Renal cortex interstitium (tissue), 11 donors: ENCODE data around the gene LYZL2. TPM values are rescaled to one million over a fixed set of nuclear protein-coding genes. Genes with fewer than 3 reads are reported as not detected.
"Not testable (repeated sequence)": the region's sequence is repeated elsewhere in the genome, so short reads cannot be mapped to it uniquely, and the experiment has no call there.

Source experiments
- DNase-seq, 11 donors: peaks; one replicate each; pipeline ENCODE4 v3.0.0-alpha.2; 2013; ENCODE audit warnings: low read depth in 9 of 11, low spot score in 4 of 11; ENCODE audit errors: extremely low read depth in 1 of 11
- polyA plus RNA-seq, 3 donors: library from polyadenylated mRNA; unstranded; fragments of 120-200 nt; gene quantifications; one replicate each; pipeline ENCODE4 v1.2.1, GENCODE V29; 2013; ENCODE audit not compliant: insufficient read length in 3 of 3

The LYZL2 gene
- polyA plus RNA-seq, 3 donors, result not detected

- no peak for DNase-seq
These were observed 31.3 kb downstream of the LYZL2 start for GRCh38 chr10:30598105-30598776.

GRCh38 chr10:30597433-30597824 lies 32.1 kb downstream of the LYZL2 start:
- DNase-seq, result not testable (repeated sequence)

- DNase-seq, result peak in 3 of 11 donors; percentile 10 to 39 (median 31)
These were observed 32.8 kb downstream of the LYZL2 start for GRCh38 chr10:30596493-30597432.

- DNase-seq, result no peak
These were observed 33.5 kb downstream of the LYZL2 start for GRCh38 chr10:30596013-30596412.

GRCh38 chr10:30594077-30594476 lies 35.5 kb downstream of the LYZL2 start:
- no peak for DNase-seq

GRCh38 chr10:30592770-30593169 lies 36.8 kb downstream of the LYZL2 start:
- not testable (repeated sequence) for DNase-seq

- DNase-seq, result peak in 10 of 11 donors; percentile 15 to 68 (median 39)
These were observed 38.3 kb downstream of the LYZL2 start for GRCh38 chr10:30591249-30591670.

GRCh38 chr10:30589441-30589840 lies 40.1 kb downstream of the LYZL2 start:
- no peak for DNase-seq

GRCh38 chr10:30587522-30588031 lies 42.0 kb downstream of the LYZL2 start:
- DNase-seq, result no peak

GRCh38 chr10:30586828-30587227 lies 42.7 kb downstream of the LYZL2 start:
- no peak for DNase-seq

GRCh38 chr10:30583778-30584415 lies 45.7 kb downstream of the LYZL2 start:
- DNase-seq, result peak; percentile 22 to 67 (median 50)

- DNase-seq, result peak in 7 of 11 donors; percentile 19 to 42 (median 31)
These were observed 47.7 kb downstream of the LYZL2 start for GRCh38 chr10:30581779-30582380.

- no peak for DNase-seq
These were observed 48.9 kb downstream of the LYZL2 start for GRCh38 chr10:30580676-30581075.

GRCh38 chr10:30580241-30580640 lies 49.3 kb downstream of the LYZL2 start:
- DNase-seq, result no peak

- no peak for DNase-seq
These were observed 50.0 kb downstream of the LYZL2 start for GRCh38 chr10:30579574-30579973.

- DNase-seq, result no peak
These were observed 52.5 kb downstream of the LYZL2 start for GRCh38 chr10:30577048-30577447.

GRCh38 chr10:30576641-30577040 lies 52.9 kb downstream of the LYZL2 start:
- DNase-seq, result no peak

GRCh38 chr10:30574432-30574796 lies 55.1 kb downstream of the LYZL2 start:
- DNase-seq, result no peak
